ENCODE measurements around the gene MYBPHL. TPM values are rescaled to one million over a fixed set of nuclear protein-coding genes. Genes with fewer than 3 reads are reported as not detected.
A peak's percentile ranks its signal among the peaks of the same experiment; 100 is the strongest.

MYBPHL gene
- total RNA-seq, 1 experiment from 2014 or later: 1.1 TPM

DNA sequence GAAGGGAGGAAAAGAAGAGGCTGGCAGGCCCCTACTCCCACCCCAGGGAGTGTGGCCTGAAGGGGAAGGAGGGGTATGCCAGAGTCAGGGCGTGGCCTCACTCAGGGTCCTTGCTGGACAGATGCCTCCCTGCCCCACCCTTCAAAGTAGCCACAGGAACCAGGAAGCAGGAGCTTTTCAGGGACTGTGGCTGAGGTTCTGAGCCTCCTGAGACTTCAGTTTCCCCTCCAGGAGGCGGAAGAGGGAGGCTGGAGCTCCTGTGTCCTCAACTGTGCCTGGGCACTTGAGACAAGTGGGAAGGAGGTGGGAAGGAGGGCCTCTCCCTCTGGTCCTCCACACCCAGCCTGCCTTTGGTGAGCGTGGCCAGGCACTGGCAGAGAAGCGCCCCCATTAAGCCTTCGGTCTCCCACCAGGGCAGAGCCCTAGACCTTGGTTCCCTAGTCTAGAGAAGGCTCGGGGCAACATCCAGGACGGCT lies 52.2 kb downstream of the MYBPHL start:
- H3K4me3 Mint-ChIP-seq (ENCODE audit: unreplicated experiment): no peak overlapping the region

DNA sequence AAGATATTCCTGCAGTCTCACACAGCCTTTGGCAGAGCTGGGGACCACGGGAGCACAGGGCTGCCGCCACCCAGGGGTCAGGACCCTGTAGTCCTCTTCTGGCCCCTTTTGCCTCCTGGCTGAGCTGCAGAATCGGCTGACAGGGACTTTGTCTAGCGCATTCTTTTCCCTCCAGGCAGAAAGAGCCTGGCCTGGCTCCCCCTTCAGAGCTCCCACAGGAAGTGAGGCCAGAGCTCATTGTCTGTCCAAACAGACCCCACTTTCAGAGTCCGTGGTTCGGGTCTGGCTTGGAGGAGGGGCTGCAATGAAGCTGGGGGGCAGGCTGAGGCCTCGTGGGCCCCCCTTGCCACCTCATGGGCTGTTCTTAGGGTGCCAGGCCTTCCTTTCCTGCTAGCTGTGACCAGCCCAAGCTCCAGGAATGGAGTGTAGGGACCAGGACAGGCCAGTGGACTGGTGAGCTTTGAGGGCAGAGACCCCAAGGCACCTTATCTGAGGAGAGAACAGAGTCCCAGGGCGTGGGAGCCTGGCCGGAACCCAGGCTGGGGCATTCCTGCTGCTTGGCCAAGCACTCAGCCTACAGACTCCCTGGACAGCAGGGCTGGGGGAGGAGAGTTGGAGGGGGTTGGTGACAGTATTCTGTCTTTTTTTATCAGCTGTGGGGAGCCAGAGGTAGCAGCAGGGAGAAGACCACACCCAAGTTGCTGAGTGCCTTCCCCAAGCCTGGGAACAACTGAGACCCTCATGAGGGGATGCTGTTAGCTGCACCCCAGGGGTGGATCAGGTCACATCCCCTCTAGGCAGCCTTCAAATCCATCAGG lies 52.8 kb downstream of the MYBPHL start:
- intact Hi-C loops (cut with micrococcal nuclease): no loop called here
- H3K27ac Mint-ChIP-seq (ENCODE audit: low read depth, unreplicated experiment): no peak overlapping the region
- ChIA-PET CTCF (interaction anchor here (0.6 to 3.7 kb wide), 15 partner anchors 10 to 523 kb away, joined by 3 to 17 read pairs (median 4); partner anchors contain the start of genes SARS1 and SORT1), POLR2A (interaction anchor here (0.8 to 2.8 kb wide), 6 partner anchors 14 to 162 kb away, joined by 3 to 20 read pairs (median 4); partner anchors contain the start of gene SARS1)
- TF ChIP-seq, protein P1, sequence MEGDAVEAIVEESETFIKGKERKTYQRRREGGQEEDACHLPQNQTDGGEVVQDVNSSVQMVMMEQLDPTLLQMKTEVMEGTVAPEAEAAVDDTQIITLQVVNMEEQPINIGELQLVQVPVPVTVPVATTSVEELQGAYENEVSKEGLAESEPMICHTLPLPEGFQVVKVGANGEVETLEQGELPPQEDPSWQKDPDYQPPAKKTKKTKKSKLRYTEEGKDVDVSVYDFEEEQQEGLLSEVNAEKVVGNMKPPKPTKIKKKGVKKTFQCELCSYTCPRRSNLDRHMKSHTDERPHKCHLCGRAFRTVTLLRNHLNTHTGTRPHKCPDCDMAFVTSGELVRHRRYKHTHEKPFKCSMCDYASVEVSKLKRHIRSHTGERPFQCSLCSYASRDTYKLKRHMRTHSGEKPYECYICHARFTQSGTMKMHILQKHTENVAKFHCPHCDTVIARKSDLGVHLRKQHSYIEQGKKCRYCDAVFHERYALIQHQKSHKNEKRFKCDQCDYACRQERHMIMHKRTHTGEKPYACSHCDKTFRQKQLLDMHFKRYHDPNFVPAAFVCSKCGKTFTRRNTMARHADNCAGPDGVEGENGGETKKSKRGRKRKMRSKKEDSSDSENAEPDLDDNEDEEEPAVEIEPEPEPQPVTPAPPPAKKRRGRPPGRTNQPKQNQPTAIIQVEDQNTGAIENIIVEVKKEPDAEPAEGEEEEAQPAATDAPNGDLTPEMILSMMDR (IDR thresholded peaks at IDR 0.05; ENCODE audit: unreplicated experiment): no peak
- no peaks in the 10 kb centered on the region for H3K27me3 Mint-ChIP-seq (ENCODE audit: insufficient read depth, unreplicated experiment)
- no peaks in the 10 kb centered on the region for H3K9me3 Mint-ChIP-seq (ENCODE audit: unreplicated experiment)
- no peak for DNase-seq (ENCODE audit: unreplicated experiment)
- peaks cover 21% of the 10 kb centered on the region for H3K4me1 Mint-ChIP-seq (ENCODE audit: insufficient read depth, unreplicated experiment)
- no peak overlapping the region for H3K4me3 Mint-ChIP-seq (ENCODE audit: unreplicated experiment)
- no peaks in the 10 kb centered on the region for H3K36me3 Mint-ChIP-seq (ENCODE audit: insufficient read depth, unreplicated experiment)
- BruUV-seq (replicated peaks): no TSS peak

More for the DNA sequence above, 52.2 kb downstream of the MYBPHL start:
- no TSS peak for BruUV-seq (replicated peaks)
- Mint-ChIP-seq H3K27me3 (ENCODE audit: insufficient read depth, unreplicated experiment) (no peaks in the 10 kb centered on the region), H3K36me3 (ENCODE audit: insufficient read depth, unreplicated experiment) (no peaks in the 10 kb centered on the region), H3K27ac (ENCODE audit: low read depth, unreplicated experiment) (peak overlapping the region; percentile 46), H3K4me1 (ENCODE audit: insufficient read depth, unreplicated experiment) (peaks cover 21% of the 10 kb centered on the region), H3K9me3 (ENCODE audit: unreplicated experiment) (no peaks in the 10 kb centered on the region)
- ChIA-PET CTCF (interaction anchor here (0.7 to 3.7 kb wide), 6 partner anchors 9 to 236 kb away, joined by 3 to 17 read pairs (median 6); partner anchors contain the start of gene SORT1), POLR2A (interaction anchor here (0.9 to 2.8 kb wide), 5 partner anchors 9 to 163 kb away, joined by 3 to 20 read pairs (median 6); partner anchors contain the start of gene SARS1)
- DNase-seq (ENCODE audit: unreplicated experiment): no peak
- TF ChIP-seq, protein P1 (IDR thresholded peaks at IDR 0.05; ENCODE audit: unreplicated experiment): no peak
- intact Hi-C loops (cut with micrococcal nuclease): no loop called here

DNA sequence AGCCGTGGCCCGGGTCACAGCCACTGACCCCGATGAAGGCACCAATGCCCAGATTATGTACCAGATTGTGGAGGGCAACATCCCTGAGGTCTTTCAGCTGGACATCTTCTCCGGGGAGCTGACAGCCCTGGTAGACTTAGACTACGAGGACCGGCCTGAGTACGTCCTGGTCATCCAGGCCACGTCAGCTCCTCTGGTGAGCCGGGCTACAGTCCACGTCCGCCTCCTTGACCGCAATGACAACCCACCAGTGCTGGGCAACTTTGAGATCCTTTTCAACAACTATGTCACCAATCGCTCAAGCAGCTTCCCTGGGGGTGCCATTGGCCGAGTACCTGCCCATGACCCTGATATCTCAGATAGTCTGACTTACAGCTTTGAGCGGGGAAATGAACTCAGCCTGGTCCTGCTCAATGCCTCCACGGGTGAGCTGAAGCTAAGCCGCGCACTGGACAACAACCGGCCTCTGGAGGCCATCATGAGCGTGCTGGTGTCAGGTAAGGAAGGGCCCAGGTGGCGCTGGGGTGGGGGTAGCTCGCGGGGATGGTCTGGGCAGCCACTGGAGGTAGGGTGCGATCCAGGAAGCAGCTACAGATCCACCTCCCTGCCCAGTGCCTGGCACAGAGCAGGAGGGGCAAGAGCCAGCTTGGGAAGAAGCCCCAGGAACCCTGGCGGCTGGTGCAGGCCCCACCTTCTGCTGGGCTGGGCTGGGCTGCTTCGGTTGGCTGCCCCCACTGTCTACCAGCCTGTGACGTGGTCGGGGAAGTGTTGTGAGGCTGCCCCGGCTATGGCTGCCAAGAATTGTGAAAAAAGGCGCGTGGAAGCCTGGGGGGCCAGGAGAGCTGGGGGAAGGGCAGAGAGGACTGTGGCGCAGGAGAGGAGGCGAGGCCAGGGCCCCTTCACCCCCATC lies 53.7 kb downstream of the MYBPHL start:
- H3K27ac Mint-ChIP-seq (ENCODE audit: low read depth, unreplicated experiment): no peak overlapping the region
- BruUV-seq (replicated peaks): no TSS peak
- POLR2A ChIA-PET: interaction anchor here (0.8 to 2.8 kb wide), 5 partner anchors 13 to 55 kb away, joined by 3 to 20 read pairs (median 4); partner anchors contain the start of gene SARS1

More for the DNA sequence above, 53.7 kb downstream of the MYBPHL start:
- Mint-ChIP-seq H3K4me1 (ENCODE audit: insufficient read depth, unreplicated experiment) (peaks cover 21% of the 10 kb centered on the region), H3K27me3 (ENCODE audit: insufficient read depth, unreplicated experiment) (no peaks in the 10 kb centered on the region), H3K9me3 (ENCODE audit: unreplicated experiment) (no peaks in the 10 kb centered on the region), H3K36me3 (ENCODE audit: insufficient read depth, unreplicated experiment) (no peaks in the 10 kb centered on the region), H3K4me3 (ENCODE audit: unreplicated experiment) (no peak overlapping the region)
- intact Hi-C loops (cut with micrococcal nuclease): no loop called here
- CTCF ChIA-PET: interaction anchor here (0.6 to 2.8 kb wide), 13 partner anchors 10 to 524 kb away, joined by 3 to 15 read pairs (median 4); partner anchors contain the start of gene SARS1
- no peak for DNase-seq (ENCODE audit: unreplicated experiment)
- TF ChIP-seq, protein P1 (IDR thresholded peaks at IDR 0.05; ENCODE audit: unreplicated experiment): no peak
